HG03064 (cell line): ENCODE measurements around the gene CECR2.

Experiments used
- ATAC-seq: cut with Tn5 transposase; IDR thresholded peaks from one replicate; pipeline ENCODE4 v1.9.1; 2021; ENCODE audit warnings: low read depth; ENCODE audit not compliant: unreplicated experiment

CECR2 gene

GRCh38 chr22:17590586-17590985 is 221.3 kb downstream of the CECR2 start:
- ATAC-seq = no peak

DNA sequence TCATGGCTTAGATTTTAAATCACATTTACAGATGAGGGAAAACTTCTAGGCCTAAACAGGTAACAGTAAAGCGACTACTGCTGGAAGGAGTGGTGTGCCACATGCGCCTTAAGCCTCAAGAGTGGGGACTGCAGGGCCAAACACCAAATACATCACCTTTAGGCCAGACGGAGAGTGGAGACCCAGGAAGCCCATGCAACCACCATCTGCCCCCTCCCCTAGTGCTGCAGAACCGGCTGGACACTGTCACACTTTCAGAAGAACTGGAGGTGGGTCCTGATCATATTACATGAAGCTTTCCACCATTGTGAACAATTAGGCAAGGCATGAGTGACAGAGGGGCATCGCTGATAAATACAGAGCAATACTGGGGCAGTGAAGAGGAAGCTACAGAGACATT is 222.9 kb downstream of the CECR2 start:
- ATAC-seq = no peak

- ATAC-seq = no peak
These were observed 227.0 kb downstream of the CECR2 start for GRCh38 chr22:17596226-17596625.

GRCh38 chr22:17597217-17597616 is 228.0 kb downstream of the CECR2 start:
- ATAC-seq = no peak

DNA sequence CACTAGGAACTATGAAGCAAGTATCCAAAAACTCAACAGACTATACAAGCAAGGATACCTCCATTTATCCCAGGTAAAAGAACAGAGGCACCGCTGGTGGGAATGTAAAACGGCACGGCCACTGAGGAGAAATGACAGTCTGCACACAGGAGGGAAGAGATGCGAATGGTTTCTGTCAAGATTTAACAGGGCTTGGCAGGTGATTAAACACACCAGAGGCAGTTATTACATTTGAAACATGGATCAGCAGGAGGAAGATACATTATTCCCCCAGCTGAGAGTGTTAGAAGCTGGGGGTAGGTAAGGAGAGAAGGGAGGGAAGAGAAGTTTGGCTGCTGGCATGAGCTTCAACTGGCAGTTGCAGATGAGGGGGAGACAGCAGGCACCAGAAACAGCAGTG is 229.1 kb downstream of the CECR2 start:
- ATAC-seq = no peak

- no peak for ATAC-seq
These were observed 231.8 kb downstream of the CECR2 start for GRCh38 chr22:17601031-17601430.

DNA sequence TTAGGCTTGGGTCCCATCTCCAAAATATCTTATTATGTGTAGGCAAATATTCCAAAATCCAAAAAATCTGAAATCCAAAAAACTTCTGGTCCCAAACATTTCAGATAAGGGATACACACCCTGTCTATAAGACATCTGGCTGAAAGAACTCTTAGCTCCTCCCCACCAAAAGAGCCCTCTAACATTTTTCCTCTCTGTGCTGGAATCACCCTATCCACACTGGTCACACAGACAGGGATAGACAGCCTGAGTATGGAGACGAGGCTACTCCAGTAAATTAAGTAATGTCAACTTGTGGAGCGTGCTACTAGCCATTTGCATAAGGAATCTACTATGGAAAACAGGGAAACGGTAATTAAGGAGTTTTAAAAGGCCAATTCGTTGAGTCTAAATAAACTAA is 234.4 kb downstream of the CECR2 start:
- ATAC-seq = no peak

DNA sequence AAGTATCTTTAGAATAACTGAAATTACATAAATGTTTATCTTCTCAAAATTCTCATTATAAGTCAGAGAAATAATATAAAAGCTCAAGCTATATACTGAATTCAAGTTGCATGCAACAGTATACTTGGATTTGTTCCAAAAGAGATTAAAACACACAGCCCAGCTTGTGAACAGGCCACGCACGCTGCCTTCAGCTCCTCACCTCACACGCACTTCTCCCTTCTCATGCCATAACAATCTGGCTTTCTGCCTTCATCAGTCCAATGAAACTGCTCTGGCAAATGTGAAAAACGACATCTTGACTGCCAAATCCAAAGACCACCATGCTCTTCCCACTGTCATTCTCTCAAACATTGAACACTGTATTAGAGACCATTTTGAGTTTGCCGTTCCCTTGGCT is 237.2 kb downstream of the CECR2 start:
- no peak for ATAC-seq
